Measurements from ENCODE around the gene TCAIM.

DNA sequence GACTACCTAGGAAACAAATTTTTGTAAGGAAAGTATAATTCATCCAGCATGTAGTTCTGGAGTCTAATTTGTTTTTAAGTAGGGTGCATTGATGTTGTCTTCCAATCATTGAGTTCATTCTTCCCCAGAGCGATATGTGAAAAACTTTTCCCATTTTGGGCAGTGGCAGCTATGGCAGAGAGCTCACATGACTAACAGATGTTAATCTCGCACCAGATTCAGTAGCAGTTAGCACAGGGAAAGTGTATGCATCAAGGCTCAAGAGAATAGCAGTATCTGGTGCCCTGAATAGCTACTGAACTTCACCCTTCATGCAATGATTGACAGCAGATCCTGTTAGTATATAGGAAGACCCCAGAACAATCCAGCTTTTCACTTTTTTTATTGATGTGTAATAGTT lies 46.3 kb upstream of the TCAIM start:
- TF ChIP-seq, protein P1, sequence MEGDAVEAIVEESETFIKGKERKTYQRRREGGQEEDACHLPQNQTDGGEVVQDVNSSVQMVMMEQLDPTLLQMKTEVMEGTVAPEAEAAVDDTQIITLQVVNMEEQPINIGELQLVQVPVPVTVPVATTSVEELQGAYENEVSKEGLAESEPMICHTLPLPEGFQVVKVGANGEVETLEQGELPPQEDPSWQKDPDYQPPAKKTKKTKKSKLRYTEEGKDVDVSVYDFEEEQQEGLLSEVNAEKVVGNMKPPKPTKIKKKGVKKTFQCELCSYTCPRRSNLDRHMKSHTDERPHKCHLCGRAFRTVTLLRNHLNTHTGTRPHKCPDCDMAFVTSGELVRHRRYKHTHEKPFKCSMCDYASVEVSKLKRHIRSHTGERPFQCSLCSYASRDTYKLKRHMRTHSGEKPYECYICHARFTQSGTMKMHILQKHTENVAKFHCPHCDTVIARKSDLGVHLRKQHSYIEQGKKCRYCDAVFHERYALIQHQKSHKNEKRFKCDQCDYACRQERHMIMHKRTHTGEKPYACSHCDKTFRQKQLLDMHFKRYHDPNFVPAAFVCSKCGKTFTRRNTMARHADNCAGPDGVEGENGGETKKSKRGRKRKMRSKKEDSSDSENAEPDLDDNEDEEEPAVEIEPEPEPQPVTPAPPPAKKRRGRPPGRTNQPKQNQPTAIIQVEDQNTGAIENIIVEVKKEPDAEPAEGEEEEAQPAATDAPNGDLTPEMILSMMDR (IDR thresholded peaks at IDR 0.05 in 2 of 3, conservative IDR thresholded peaks at IDR 0.05 in 1 of 3; ENCODE audit: borderline replicate concordance in 1 of 3, insufficient read depth in 1 of 3, low read depth in 2 of 3, low read length in 2 of 3): no peak
- TF ChIP-seq YY1 (IDR thresholded peaks at IDR 0.05; ENCODE audit: extremely low read depth, insufficient replicate concordance, low read depth, low read length): no peak
- TF ChIP-seq, protein P2, sequence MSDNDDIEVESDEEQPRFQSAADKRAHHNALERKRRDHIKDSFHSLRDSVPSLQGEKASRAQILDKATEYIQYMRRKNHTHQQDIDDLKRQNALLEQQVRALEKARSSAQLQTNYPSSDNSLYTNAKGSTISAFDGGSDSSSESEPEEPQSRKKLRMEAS (IDR thresholded peaks at IDR 0.05): no peak
- no peak for TF ChIP-seq TCF7L2 (IDR thresholded peaks at IDR 0.05; ENCODE audit: borderline replicate concordance, extremely low read depth, insufficient read depth, insufficient read length)
- TF ChIP-seq RAD21 (IDR thresholded peaks at IDR 0.05; ENCODE audit: low read depth): no peak

Data from HCT116 (cell line).